SK-N-SH (cell line): ENCODE data around the gene EIF5B. TPM values are rescaled to one million over a fixed set of nuclear protein-coding genes. Genes with fewer than 3 reads are reported as not detected.
A peak's percentile ranks its signal among the peaks of the same experiment; 100 is the strongest.

ENCODE experiments used
- CTCF ChIA-PET: fragments of 300-600, 350-600 bp; formaldehyde crosslinking; extraction: SDS; loops from one replicate; lab custom pipeline; 2021; lab: Yijun Ruan, JAX
- POLR2A ChIA-PET: fragments of 350-600 bp; sonication (Branson Sonifier 250); formaldehyde crosslinking; extraction: SDS; loops from one replicate; lab custom pipeline; 2020; ENCODE audit warnings: antibody characterized with exemption, inconsistent platforms; lab: Yijun Ruan, JAX
- DNase-seq: peaks from one replicate; pipeline ENCODE4 v3.0.0; 2012
- H2AFZ ChIP-seq: fragments of 200-600 bp; sonication (generic); 2 replicates; pipeline ENCODE4 v1.8.1; 2016; ENCODE audit warnings: antibody characterized with exemption, mild to moderate bottlenecking, low read depth
- H3F3A ChIP-seq: fragments of 200-600 bp; sonication (generic); replicated peaks from 2 replicates; pipeline ENCODE3; 2016; ENCODE audit warnings: antibody characterized with exemption, mild to moderate bottlenecking; ENCODE audit not compliant: insufficient read depth
- H3K27ac ChIP-seq, 2 experiments: fragments of 200-500 bp in 1 of 2; fragments of 200-600 bp in 1 of 2; sonication (Bioruptor generic) in 1 of 2; sonication (generic), shearing (Covaris generic) in 1 of 2; 2 replicates each; pipeline versions ENCODE4 v1.5.1 to v1.6.1; 2014 to 2016; ENCODE audit warnings: low read depth in 2 of 2, inconsistent platforms in 1 of 2, low read length in 1 of 2, mild to moderate bottlenecking in 1 of 2, mixed read lengths in 1 of 2
- H3K27me3 ChIP-seq: fragments of 200-600 bp; sonication (generic), shearing (Covaris generic); 2 replicates; pipeline ENCODE4 v1.6.1; 2016; ENCODE audit warnings: mixed run types; ENCODE audit not compliant: insufficient read depth
- H3K36me3 ChIP-seq, 2 experiments: fragments of 200-500 bp in 1 of 2; fragments of 200-600 bp in 1 of 2; sonication (Bioruptor generic) in 1 of 2; sonication (generic) in 1 of 2; replicated peaks in 1 of 2; 2 replicates each; pipeline versions ENCODE3 to v1.5.1; 2014 to 2016; ENCODE audit warnings: low read length in 1 of 2, mild to moderate bottlenecking in 1 of 2; ENCODE audit not compliant: insufficient read depth in 2 of 2, control insufficient read depth in 1 of 2
- H3K4me1 ChIP-seq, 2 experiments: fragments of 200-500 bp in 1 of 2; fragments of 200-600 bp in 1 of 2; sonication (Bioruptor generic) in 1 of 2; sonication (generic), shearing (Covaris generic) in 1 of 2; 2 replicates each; pipeline versions ENCODE4 v1.5.1 to v1.6.1; 2014 to 2016; ENCODE audit warnings: low read depth in 1 of 2, low read length in 1 of 2, mixed run types in 1 of 2; ENCODE audit not compliant: insufficient read depth in 2 of 2, control insufficient read depth in 1 of 2
- H3K4me2 ChIP-seq: fragments of 200-600 bp; sonication (generic), shearing (Covaris generic); 2 replicates; pipeline ENCODE4 v1.6.1; 2017; ENCODE audit warnings: mixed run types
- H3K4me3 ChIP-seq, 2 experiments: fragments of 200-500 bp in 1 of 2; fragments of 200-600 bp in 1 of 2; sonication (Bioruptor generic) in 1 of 2; sonication (generic), shearing (Covaris generic) in 1 of 2; 2 replicates each; pipeline versions ENCODE4 v1.5.1 to v1.8.1; 2014 to 2016; ENCODE audit warnings: low read depth in 2 of 2, inconsistent platforms in 1 of 2, low read length in 1 of 2, mild to moderate bottlenecking in 1 of 2, mixed read lengths in 1 of 2, moderate library complexity in 1 of 2
- H3K79me2 ChIP-seq: fragments of 200-600 bp; sonication (generic); 2 replicates; pipeline ENCODE4 v1.8.1; 2017; ENCODE audit warnings: mild to moderate bottlenecking; ENCODE audit not compliant: insufficient read depth
- H3K9ac ChIP-seq: fragments of 200-600 bp; sonication (generic); 2 replicates; pipeline ENCODE4 v1.6.1; 2017; ENCODE audit warnings: mixed run types
- H3K9me2 ChIP-seq: fragments of 200-600 bp; sonication (generic); 2 replicates; pipeline ENCODE4 v1.6.1; 2017; ENCODE audit warnings: mixed run types
- H3K9me3 ChIP-seq: fragments of 200-600 bp; sonication (generic); 2 replicates; pipeline ENCODE4 v1.6.1; 2017; ENCODE audit warnings: mixed run types, mild to moderate bottlenecking, moderate library complexity
- H4K20me1 ChIP-seq: fragments of 200-600 bp; sonication (generic); 2 replicates; pipeline ENCODE4 v1.6.1; 2017; ENCODE audit warnings: mild to moderate bottlenecking, mixed run types; ENCODE audit not compliant: insufficient read depth
- CHD2 ChIP-seq: fragments of 150-350 bp; IDR thresholded peaks from 2 replicates; pipeline ENCODE4 v1.6.1; 2018; ENCODE audit warnings: low read length; ENCODE audit not compliant: partially characterized antibody
- CTCF ChIP-seq: fragments of 200-600 bp; sonication (generic); IDR thresholded peaks from 2 replicates; pipeline ENCODE4 v1.6.1; 2017; ENCODE audit warnings: antibody characterized with exemption, mild to moderate bottlenecking, moderate library complexity
- EZH2phosphoT487 ChIP-seq: fragments of 200-600 bp; sonication (generic); IDR thresholded peaks from 2 replicates; pipeline ENCODE4 v1.6.1; 2017; ENCODE audit warnings: low read depth, mixed run types, mild to moderate bottlenecking, antibody characterized with exemption, moderate library complexity, borderline replicate concordance
- IRF3 ChIP-seq: fragments of 150-350 bp; IDR thresholded peaks from 2 replicates; pipeline ENCODE4 v1.6.1; 2016; ENCODE audit warnings: mild to moderate bottlenecking, low read depth, low read length
- JUND ChIP-seq: IDR thresholded peaks from 2 replicates; pipeline ENCODE4 v1.4.0; 2012
- MEF2A ChIP-seq: IDR thresholded peaks from 2 replicates; pipeline ENCODE4 v1.4.0; 2012; ENCODE audit warnings: low read depth, borderline replicate concordance
- SIN3A ChIP-seq: IDR thresholded peaks from 2 replicates; pipeline ENCODE4 v1.6.1; 2012; ENCODE audit warnings: low read depth, mild to moderate bottlenecking, low read length, moderate library complexity, borderline replicate concordance
- SMC3 ChIP-seq: IDR thresholded peaks from 2 replicates; pipeline ENCODE4 v1.6.1; 2012; ENCODE audit warnings: low read depth, low read length, improper control_type of control experiment
- TAF1 ChIP-seq: IDR thresholded peaks from 2 replicates; pipeline ENCODE4 v1.6.1; 2012; ENCODE audit warnings: low read depth, mild to moderate bottlenecking, low read length, moderate library complexity, borderline replicate concordance
- WGBS: methylation state at CpG from one replicate; pipeline ENCODE4 v1.1.6; 2017; ENCODE audit warnings: low lambda C conversion rate; 5-methylcytosine and 5-hydroxymethylcytosine counted together
- polyA plus RNA-seq, 3 experiments: library from polyadenylated mRNA; depleted of rRNA; stranded (reverse); fragments of >200 nt; gene quantifications; 2 replicates each; pipeline ENCODE4 v1.2.3, GENCODE V29; 2012
- TF ChIP-seq, protein P1 (sequence below): IDR thresholded peaks from 2 replicates; pipeline ENCODE4 v1.4.0; 2012; ENCODE audit warnings: low read depth

The EIF5B gene
- polyA plus RNA-seq, 1 of the 3 experiments (the other 2 are of a cell fraction) = 9.8 TPM

- H3K9me3 ChIP-seq = no peaks in the 10 kb centered on the region
- no peak for TF ChIP-seq TAF1
- no peak for TF ChIP-seq EZH2phosphoT487
- TF ChIP-seq CTCF = no peak
- TF ChIP-seq SIN3A = no peak
- H3K4me1 ChIP-seq = peaks cover 0 to 28% of the 10 kb centered on the region in 2 experiments; a peak in 2 of 4 replicates
- peaks cover 20% of the 10 kb centered on the region for H3F3A ChIP-seq
- peaks cover 86 to 87% of the 10 kb centered on the region in 2 experiments for H3K36me3 ChIP-seq
- ChIA-PET POLR2A (no interaction called here), CTCF (no interaction called here)
- no peak overlapping the region for H3K4me3 ChIP-seq
- no peak overlapping the region for H3K4me2 ChIP-seq
- no peak for DNase-seq
- H3K79me2 ChIP-seq = peaks cover 6% of the 10 kb centered on the region; the same call in 1 of the 2 replicates
- no peak overlapping the region for H3K9ac ChIP-seq
- H3K27ac ChIP-seq = no peak overlapping the region
- no peak overlapping the region for H2AFZ ChIP-seq
- no peaks in the 10 kb centered on the region for H4K20me1 ChIP-seq
- 100% methylated on average over 3 of the region's 3 CpGs for WGBS
- no peaks in the 10 kb centered on the region for H3K27me3 ChIP-seq
- no peaks in the 10 kb centered on the region for H3K9me2 ChIP-seq
These were observed 58.5 kb downstream of the EIF5B start for GRCh38 chr2:99395589-99396130.

DNA sequence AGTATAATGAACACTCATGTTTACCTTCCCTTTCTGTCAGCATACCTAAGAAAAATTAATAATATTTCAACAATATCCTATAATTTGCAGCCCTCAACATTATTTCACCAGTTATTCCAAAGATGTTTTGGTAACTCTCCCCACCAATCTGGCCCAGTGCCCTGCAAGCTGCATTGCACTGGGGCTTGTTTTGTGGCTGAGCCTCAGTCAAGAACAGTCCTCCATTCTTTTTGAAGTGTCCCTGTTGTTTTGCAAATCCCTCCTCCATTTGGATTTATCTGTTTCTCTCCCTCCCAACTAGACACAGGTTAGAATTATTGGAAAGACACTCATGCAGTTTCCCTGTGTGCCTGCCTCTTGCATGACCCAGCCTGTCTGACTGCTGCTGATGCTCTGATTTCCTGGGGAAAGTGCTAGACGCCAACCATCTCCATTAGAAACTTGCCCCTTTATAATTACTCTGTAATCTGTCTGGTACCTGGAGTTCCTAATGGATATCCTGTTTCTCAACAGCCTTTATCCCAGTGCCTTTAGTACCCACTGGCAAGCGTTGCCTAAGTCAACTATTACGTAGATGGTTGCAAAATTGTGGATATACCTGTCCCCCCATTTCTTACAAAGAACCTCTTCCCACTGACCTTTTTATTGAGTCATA, 60.2 kb downstream of the EIF5B start:
- H3K4me1 ChIP-seq = peaks cover 0 to 28% of the 10 kb centered on the region in 2 experiments; a peak in 2 of 4 replicates
- H3K9ac ChIP-seq = no peak overlapping the region
- CTCF ChIA-PET = interaction anchor here (0.7 to 1.4 kb wide), 3 partner anchors 23 to 61 kb away, joined by 3 to 7 read pairs (median 3); partner anchors contain the start of genes EIF5B and TXNDC9
- no peak for TF ChIP-seq IRF3
- TF ChIP-seq MEF2A = no peak
- no peak for TF ChIP-seq EZH2phosphoT487
- no peak for TF ChIP-seq CHD2
- no peak for TF ChIP-seq JUND
- TF ChIP-seq SMC3 = no peak
- TF ChIP-seq, protein P1, sequence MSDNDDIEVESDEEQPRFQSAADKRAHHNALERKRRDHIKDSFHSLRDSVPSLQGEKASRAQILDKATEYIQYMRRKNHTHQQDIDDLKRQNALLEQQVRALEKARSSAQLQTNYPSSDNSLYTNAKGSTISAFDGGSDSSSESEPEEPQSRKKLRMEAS = no peak
- TF ChIP-seq, all 33 proteins: peak for 0
- no peaks in the 10 kb centered on the region for H3K27me3 ChIP-seq
- DNase-seq = no peak
- no peak overlapping the region for H3K4me3 ChIP-seq
- peaks cover under 1% of the 10 kb centered on the region; the same call in 1 of the 2 replicates for H3K79me2 ChIP-seq
- H3K4me2 ChIP-seq = no peak overlapping the region
- H3K36me3 ChIP-seq = peaks cover 84 to 97% of the 10 kb centered on the region in 2 experiments
- peak overlapping the region in 1 of 2 experiments; percentile 92; a peak in 2 of 4 replicates for H3K27ac ChIP-seq
- H3K9me2 ChIP-seq = no peaks in the 10 kb centered on the region
- no peak overlapping the region for H2AFZ ChIP-seq
- H4K20me1 ChIP-seq = no peaks in the 10 kb centered on the region
- WGBS = 100% methylated on average over 3 of the region's 3 CpGs
- POLR2A ChIA-PET = no interaction called here
- H3F3A ChIP-seq = peaks cover 29% of the 10 kb centered on the region
- no peaks in the 10 kb centered on the region for H3K9me3 ChIP-seq
